D721Med (cell line): Measurements from ENCODE around the gene UNCX.
"Not testable (repeated sequence)": the region's sequence is repeated elsewhere in the genome, so short reads cannot be mapped to it uniquely, and the experiment has no call there.

Source experiments
- DNase-seq: peaks from one replicate; pipeline ENCODE4 v3.0.0; 2011; ENCODE audit warnings: low spot score; ENCODE audit not compliant: insufficient read length
- FAIRE-seq: peaks from 2 replicates; lab custom pipeline; 2011; peaks lifted over from hg19 to GRCh38; lab: Jason Lieb, UNC
- TF ChIP-seq, protein P1 (sequence below): IDR thresholded peaks from 2 replicates; pipeline ENCODE4 v1.5.1; 2012; ENCODE audit warnings: mild to moderate bottlenecking, control low read depth; ENCODE audit not compliant: insufficient read depth; ENCODE audit errors: missing control alignments

Gene UNCX

DNA sequence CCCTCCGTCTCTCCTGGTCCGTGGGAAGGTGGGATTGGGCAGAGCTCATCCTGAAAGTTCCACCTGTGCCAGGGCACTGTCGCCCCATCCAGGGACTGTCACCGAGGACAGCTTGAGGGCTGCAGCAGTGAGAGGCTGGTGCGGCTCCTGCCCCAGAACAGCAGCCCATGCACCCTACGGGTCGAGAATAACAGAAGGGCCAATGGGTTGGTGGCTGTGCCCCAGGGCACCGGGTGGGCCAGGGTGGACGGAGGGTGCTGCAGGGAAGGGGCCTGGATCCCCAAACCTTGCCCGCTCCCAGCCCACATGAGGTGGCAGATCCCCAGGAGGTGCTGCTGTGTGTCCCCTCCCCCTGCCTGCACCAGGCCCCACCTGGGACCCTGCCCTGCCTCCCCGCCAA, 23.9 kb downstream of the UNCX start:
- TF ChIP-seq, protein P1, sequence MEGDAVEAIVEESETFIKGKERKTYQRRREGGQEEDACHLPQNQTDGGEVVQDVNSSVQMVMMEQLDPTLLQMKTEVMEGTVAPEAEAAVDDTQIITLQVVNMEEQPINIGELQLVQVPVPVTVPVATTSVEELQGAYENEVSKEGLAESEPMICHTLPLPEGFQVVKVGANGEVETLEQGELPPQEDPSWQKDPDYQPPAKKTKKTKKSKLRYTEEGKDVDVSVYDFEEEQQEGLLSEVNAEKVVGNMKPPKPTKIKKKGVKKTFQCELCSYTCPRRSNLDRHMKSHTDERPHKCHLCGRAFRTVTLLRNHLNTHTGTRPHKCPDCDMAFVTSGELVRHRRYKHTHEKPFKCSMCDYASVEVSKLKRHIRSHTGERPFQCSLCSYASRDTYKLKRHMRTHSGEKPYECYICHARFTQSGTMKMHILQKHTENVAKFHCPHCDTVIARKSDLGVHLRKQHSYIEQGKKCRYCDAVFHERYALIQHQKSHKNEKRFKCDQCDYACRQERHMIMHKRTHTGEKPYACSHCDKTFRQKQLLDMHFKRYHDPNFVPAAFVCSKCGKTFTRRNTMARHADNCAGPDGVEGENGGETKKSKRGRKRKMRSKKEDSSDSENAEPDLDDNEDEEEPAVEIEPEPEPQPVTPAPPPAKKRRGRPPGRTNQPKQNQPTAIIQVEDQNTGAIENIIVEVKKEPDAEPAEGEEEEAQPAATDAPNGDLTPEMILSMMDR = no peak
- FAIRE-seq (no peak), DNase-seq (no peak)

DNA sequence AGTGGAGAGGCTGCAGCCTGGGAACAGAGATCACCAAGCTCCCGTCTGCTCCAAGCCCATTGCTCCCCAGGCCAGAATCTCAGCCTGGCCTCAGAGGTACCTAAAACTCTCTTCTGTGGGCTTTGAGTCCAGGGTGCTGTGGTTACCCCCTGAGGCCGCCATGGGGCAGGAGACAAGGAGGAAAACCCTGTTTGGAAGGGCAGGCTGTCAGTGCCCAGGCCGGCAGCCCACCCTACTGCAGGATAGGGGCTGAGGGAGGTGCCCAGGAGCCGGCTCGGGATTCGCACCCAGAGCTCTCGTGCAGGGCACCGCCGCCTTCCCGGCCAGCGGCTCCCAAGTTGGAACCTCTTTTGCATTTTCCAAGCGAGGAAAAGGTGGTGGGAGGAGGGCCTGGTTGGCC, 24.5 kb downstream of the UNCX start:
- DNase-seq (no peak), FAIRE-seq (no peak)
- TF ChIP-seq, protein P1 = no peak

DNA sequence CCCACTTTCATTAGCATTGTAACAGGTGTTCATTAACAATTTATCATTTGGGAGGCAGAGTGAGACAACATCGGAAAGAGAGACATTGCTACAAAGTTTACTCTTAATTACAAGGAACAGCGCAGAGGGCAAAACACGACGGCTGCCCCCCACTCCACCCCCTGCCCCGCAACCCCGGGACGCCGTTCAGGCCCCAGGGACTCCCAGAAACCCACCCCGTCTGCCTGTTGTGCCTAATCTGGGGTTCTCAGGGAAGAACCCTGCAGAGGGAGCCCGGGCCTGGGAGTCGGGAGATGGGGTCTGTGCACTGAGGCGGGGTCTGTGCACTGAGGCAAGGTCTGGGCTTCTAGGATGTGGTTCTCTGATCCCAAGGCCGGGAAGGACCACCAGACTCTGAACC, 25.2 kb downstream of the UNCX start:
- FAIRE-seq = no peak
- no peak for DNase-seq
- TF ChIP-seq, protein P1 = no peak

DNA sequence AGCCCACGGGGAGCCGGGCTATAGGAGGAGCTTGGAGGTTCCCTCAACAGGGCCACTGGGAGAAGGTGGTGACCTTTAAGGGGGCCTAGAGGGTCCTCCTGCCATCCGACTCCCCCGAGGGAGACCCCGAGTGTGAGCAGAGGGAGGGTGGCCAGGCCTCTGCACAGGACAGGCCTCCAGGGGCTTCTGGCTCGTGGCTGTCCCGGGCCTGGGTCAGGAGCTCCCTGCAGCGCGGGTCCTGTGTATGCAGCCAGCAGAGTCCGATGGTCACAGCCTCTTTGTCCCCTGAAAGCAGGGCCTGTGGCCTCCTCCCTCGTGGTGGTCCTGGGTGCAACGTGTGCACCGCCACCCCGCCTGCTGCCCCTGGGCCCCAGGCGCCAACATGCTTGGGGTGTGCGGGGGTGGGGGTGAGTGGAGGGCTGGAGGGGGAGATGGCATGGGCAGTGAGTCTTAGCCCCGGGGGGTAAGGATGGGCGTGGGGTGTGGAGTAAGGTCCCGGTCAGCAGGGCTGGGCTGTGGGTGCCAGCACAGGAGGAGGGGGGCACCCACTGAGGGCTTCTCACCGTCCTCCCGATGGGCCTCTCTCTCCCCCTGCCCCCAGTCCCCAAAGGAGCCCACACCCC, 27.1 kb downstream of the UNCX start:
- TF ChIP-seq, protein P1 = no peak
- DNase-seq (no peak), FAIRE-seq (no peak)

- FAIRE-seq (no peak), DNase-seq (no peak)
- TF ChIP-seq, protein P1 = no peak
These were observed 27.6 kb downstream of the UNCX start for GRCh38 chr7:1260244-1260635.

DNA sequence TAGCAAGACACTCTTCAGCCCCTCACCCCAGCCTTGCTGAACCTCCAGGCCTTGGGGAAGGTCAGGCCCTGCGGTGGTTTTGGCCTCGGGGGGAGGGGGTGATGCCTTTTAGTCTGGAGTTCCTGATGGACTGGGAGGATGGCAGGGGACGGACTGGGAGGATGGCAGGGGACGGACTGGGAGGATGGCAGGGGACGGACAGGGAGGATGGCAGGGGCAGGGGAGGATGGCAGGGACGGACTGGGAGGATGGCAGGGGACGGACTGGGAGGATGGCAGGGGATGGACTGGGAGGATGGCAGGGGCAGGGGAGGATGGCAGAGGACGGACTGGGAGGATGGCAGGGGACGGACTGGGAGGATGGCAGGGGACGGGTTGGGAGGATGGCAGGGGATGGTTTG, 28.4 kb downstream of the UNCX start:
- not testable (repeated sequence) for FAIRE-seq, DNase-seq

DNA sequence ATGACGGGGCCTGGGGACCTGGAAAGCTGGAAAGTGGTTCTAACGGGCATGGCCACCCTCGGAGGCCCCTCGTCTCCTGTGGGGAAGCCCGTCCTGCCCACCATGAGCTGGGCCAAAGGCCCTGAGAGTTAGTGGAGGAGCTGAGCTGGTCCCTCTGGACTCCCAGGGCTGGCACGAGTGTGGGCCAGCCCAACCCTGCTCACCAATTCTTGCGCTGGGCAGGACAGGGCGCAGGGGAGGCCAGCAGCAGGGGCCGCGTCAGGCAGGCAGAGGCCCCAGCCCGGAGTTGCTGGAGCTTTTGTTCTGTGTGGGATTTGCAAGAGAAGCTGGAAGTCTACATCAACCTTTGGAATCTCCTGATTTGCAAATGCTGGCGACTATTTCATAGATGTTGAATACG, 29.8 kb downstream of the UNCX start:
- no peak for DNase-seq
- TF ChIP-seq, protein P1 = no peak
- FAIRE-seq = no peak

GRCh38 chr7:1263391-1263951, 30.8 kb downstream of the UNCX start:
- DNase-seq (no peak), FAIRE-seq (no peak)
- TF ChIP-seq, protein P1 = no peak
